GDM1 (cell line): Measurements from ENCODE around the gene PRDM7.
"Not testable (repeated sequence)": the region's sequence is repeated elsewhere in the genome, so short reads cannot be mapped to it uniquely, and the experiment has no call there.

Experiments used
- DNase-seq: peaks from one replicate; lab custom pipeline; 2025; lab: John Stamatoyannopoulos, UW

The PRDM7 gene

GRCh38 chr16:90012991-90013745 is 64.0 kb downstream of the PRDM7 start:
- no peak for DNase-seq

- no peak for DNase-seq
These were observed 65.1 kb downstream of the PRDM7 start for GRCh38 chr16:90011908-90012501.

GRCh38 chr16:90011508-90011819 is 65.7 kb downstream of the PRDM7 start:
- no peak for DNase-seq

- no peak for DNase-seq
These were observed 66.2 kb downstream of the PRDM7 start for GRCh38 chr16:90010676-90011507.

GRCh38 chr16:90009172-90009899 is 67.8 kb downstream of the PRDM7 start:
- no peak for DNase-seq

- peak; percentile 80 for DNase-seq
These were observed 68.4 kb downstream of the PRDM7 start for GRCh38 chr16:90008708-90009145.

- DNase-seq, result not testable (repeated sequence)
These were observed 69.4 kb downstream of the PRDM7 start for GRCh38 chr16:90007635-90008234.

GRCh38 chr16:90007015-90007414 is 70.1 kb downstream of the PRDM7 start:
- no peak for DNase-seq
